ENCODE results near the gene CD109. TPM values are rescaled to one million over a fixed set of nuclear protein-coding genes. Genes with fewer than 3 reads are reported as not detected.

Gene CD109
- total and polyA plus RNA-seq, 2 of the 4 experiments (the other 2 are of a cell fraction) = 3.6 to 5.0 TPM

DNA sequence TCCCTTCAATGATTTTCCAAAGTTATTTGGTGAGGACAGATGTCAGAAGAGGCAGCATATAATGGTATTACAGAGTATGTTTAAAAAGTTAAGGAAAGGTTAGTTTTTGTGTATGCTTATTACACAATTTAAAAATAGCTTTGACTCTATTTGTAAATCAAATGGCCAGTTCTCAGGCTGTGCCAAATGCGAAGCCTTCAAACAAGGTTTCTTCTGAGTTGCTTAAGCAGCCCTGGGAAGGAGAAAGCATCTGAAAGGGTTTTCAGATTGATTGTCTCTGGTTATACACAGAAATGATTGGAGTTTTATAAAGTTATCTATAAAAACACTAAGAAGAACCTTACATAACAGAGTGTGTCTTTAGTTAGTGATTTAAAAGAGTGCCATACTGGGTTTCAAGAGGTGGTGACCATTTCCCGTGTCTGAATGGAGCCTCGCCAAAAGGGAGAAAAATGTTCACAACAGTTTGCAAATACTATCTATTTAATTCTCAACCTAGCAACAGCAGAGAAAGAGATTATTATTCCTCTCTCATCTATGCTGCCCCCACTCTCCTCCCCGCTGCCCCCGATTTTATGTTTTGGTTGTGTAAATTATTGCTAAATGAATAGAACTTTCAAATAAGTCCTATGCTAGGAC lies 16.7 kb downstream of the CD109 start:
- Histone ChIP-seq H2BK20ac (ENCODE audit: low read depth, low read length) (no peak overlapping the region), H2AFZ (replicated peaks; ENCODE audit: low read length, poor library complexity) (no peak overlapping the region), H2BK120ac (ENCODE audit: low read depth, low read length) (no peak overlapping the region), H2BK5ac (ENCODE audit: low read depth, low read length, poor library complexity, severe bottlenecking) (peak overlapping the region; percentile 33), H3K79me1 (ENCODE audit: low read depth in 1 of 2, low read length in 2 of 2) (peaks cover 9 to 31% of the 10 kb centered on the region in 2 experiments; a peak in 3 of 4 replicates), H2BK15ac (ENCODE audit: low read depth, low read length) (peak overlapping the region; percentile 74; the same call in 1 of the 3 replicates), H3K27ac (ENCODE audit: insufficient read depth, low read length) (no peak overlapping the region), H4K91ac (ENCODE audit: insufficient read depth, low read depth, low read length) (no peak overlapping the region), H3K4ac (ENCODE audit: low read depth, low read length) (no peak overlapping the region), H2AK9ac (replicated peaks; ENCODE audit: low read depth, low read length, poor library complexity) (no peak overlapping the region), H3K9me3 (ENCODE audit: control insufficient read depth, insufficient read depth, low read length) (no peaks in the 10 kb centered on the region), H3K23ac (ENCODE audit: low read depth, low read length) (no peak overlapping the region), H3K4me1 (ENCODE audit: control insufficient read depth, insufficient read depth, low read length) (peaks cover 14% of the 10 kb centered on the region), H3K4me2 (ENCODE audit: low read depth, low read length) (no peak overlapping the region), H4K8ac (ENCODE audit: low read depth in 2 of 2, low read length in 2 of 2) (no peak overlapping the region), H4K5ac (ENCODE audit: low read depth, low read length) (no peak overlapping the region), H3K9me1 (ENCODE audit: insufficient read depth, low read length) (peaks cover 11% of the 10 kb centered on the region), H3K14ac (replicated peaks; ENCODE audit: low read depth, low read length) (no peak overlapping the region), H3K27me3 (ENCODE audit: control insufficient read depth, insufficient read depth, low read length) (no peaks in the 10 kb centered on the region), H3K56ac (ENCODE audit: extremely low read depth, insufficient read depth, low read length) (no peak overlapping the region), H3K9ac (ENCODE audit: low read depth, low read length) (no peak overlapping the region), H2AK5ac (ENCODE audit: low read depth, low read length) (no peak overlapping the region), H3K18ac (ENCODE audit: low read depth, low read length) (no peak overlapping the region), H3K4me3 (ENCODE audit: insufficient read depth, low read depth, low read length) (no peak overlapping the region), H4K20me1 (ENCODE audit: insufficient read depth, low read length) (no peaks in the 10 kb centered on the region), H3K36me3 (ENCODE audit: control insufficient read depth, insufficient read depth, low read length) (no peaks in the 10 kb centered on the region)
- intact Hi-C loops (cut with micrococcal nuclease) = no loop called here
- dilution Hi-C loops (cut with HindIII; ENCODE audit: low sequenced_read_pairs, unreplicated experiment) = no loop called here
- WGBS, 2 experiments (ENCODE audit: extremely low coverage in 2 of 2, insufficient read length in 1 of 2) = no CpG with 5 or more reads among the region's 5 CpGs
- no TSS peak for BruUV-seq (replicated peaks)
- no peak for TF ChIP-seq RAD21 (IDR thresholded peaks at IDR 0.05; ENCODE audit: low read length)
- peak; percentile 14; the same call in 1 of the 2 replicates for TF ChIP-seq CEBPB (IDR thresholded peaks at IDR 0.05; ENCODE audit: low read depth, low read length)
- DNase-seq = peak; percentile 61
- peak; percentile 65 for ATAC-seq (ENCODE audit: low read depth)
- ChIA-PET POLR2A (ENCODE audit: unreplicated experiment) (no interaction called here), CTCF (interaction anchor here (1.0 to 1.3 kb wide), 2 partner anchors 10 to 20 kb away, joined by 3 read pairs; no protein-coding TSS in a partner anchor)
- in situ Hi-C loops (cut with MboI; ENCODE audit: low sequenced_read_pairs) = no loop called here

Measured in IMR-90 (cell line).